Measurements from ENCODE around the gene PLEKHA5. TPM values are rescaled to one million over a fixed set of nuclear protein-coding genes. Genes with fewer than 3 reads are reported as not detected.
"Not testable (repeated sequence)": the region's sequence is repeated elsewhere in the genome, so short reads cannot be mapped to it uniquely, and the experiment has no call there.

The PLEKHA5 gene
- total RNA-seq, 4 donors from 2014 or later, result 34.5 to 120 (median 60.0) TPM

- TF ChIP-seq CTCF (IDR thresholded peaks at IDR 0.05), result no peak
- no peak for TF ChIP-seq EP300 (IDR thresholded peaks at IDR 0.05)
- peak; percentile 63 for TF ChIP-seq POLR2AphosphoS5 (IDR thresholded peaks at IDR 0.05)
- no peak for TF ChIP-seq POLR2A (IDR thresholded peaks at IDR 0.05)
- no peak overlapping the region for H3K4me3 ChIP-seq
- H3K9me3 ChIP-seq, result no peaks in the 10 kb centered on the region
- no peaks in the 10 kb centered on the region for H3K36me3 ChIP-seq
- H3K27me3 ChIP-seq, result no peaks in the 10 kb centered on the region
- H3K4me1 ChIP-seq, result peaks cover 0 to 39% (median 6%) of the 10 kb centered on the region in 3 donors
- H3K27ac ChIP-seq, result peak overlapping the region; percentile 15 to 79 (median 67)
- 38 to 40% methylated on average over 8 to 10 of the region's 10 CpGs for WGBS, 2 donors (ENCODE audit: low coverage in 1 of 2)
- peak; percentile 73 for ATAC-seq
Observed at GRCh38 chr12:19411234-19412204, 282.0 kb downstream of the PLEKHA5 start.

GRCh38 chr12:19412844-19413243 is 283.3 kb downstream of the PLEKHA5 start:
- Histone ChIP-seq H3K4me3 (peak overlapping the region; percentile 27 to 45), H3K36me3 (no peaks in the 10 kb centered on the region), H3K27me3 (no peaks in the 10 kb centered on the region), H3K27ac (peak overlapping the region; percentile 20 to 79 (median 74)), H3K9me3 (no peaks in the 10 kb centered on the region), H3K4me1 (peaks cover 0 to 39% (median 6%) of the 10 kb centered on the region in 3 donors)
- TF ChIP-seq CTCF (IDR thresholded peaks at IDR 0.05) (no peak), POLR2AphosphoS5 (IDR thresholded peaks at IDR 0.05) (no peak), POLR2A (IDR thresholded peaks at IDR 0.05) (no peak), EP300 (IDR thresholded peaks at IDR 0.05) (no peak)
- peak; percentile 48 for ATAC-seq
- WGBS, 2 donors (ENCODE audit: low coverage in 1 of 2), result 53 to 58% methylated on average over 3 to 12 of the region's 23 CpGs

GRCh38 chr12:19413582-19413981 is 284.0 kb downstream of the PLEKHA5 start:
- not testable (repeated sequence) for H3K36me3 ChIP-seq, ATAC-seq, H3K9me3 ChIP-seq, H3K4me3 ChIP-seq, H3K27me3 ChIP-seq
- 90% methylated on average over 3 to 5 of the region's 5 CpGs for WGBS, 2 donors (ENCODE audit: low coverage in 1 of 2)
- Histone ChIP-seq H3K4me1 (peaks cover 0 to 39% (median 6%) of the 10 kb centered on the region in 3 donors), H3K27ac (peak overlapping the region in 2 of 4 donors; percentile 73 to 79)

- no peak for TF ChIP-seq CTCF (IDR thresholded peaks at IDR 0.05)
- TF ChIP-seq POLR2A (IDR thresholded peaks at IDR 0.05), result no peak
- no peak for TF ChIP-seq POLR2AphosphoS5 (IDR thresholded peaks at IDR 0.05)
- no peak for TF ChIP-seq EP300 (IDR thresholded peaks at IDR 0.05)
- H3K27ac ChIP-seq, result no peak overlapping the region
- H3K4me3 ChIP-seq, result no peak overlapping the region
- no peaks in the 10 kb centered on the region for H3K9me3 ChIP-seq
- H3K4me1 ChIP-seq, result peaks cover 0 to 22% (median 6%) of the 10 kb centered on the region in 3 donors
- H3K36me3 ChIP-seq, result no peaks in the 10 kb centered on the region
- ATAC-seq, result no peak
- H3K27me3 ChIP-seq, result no peaks in the 10 kb centered on the region
Observed at GRCh38 chr12:19415563-19415962, 286.0 kb downstream of the PLEKHA5 start.

- H3K9me3 ChIP-seq, result no peaks in the 10 kb centered on the region
- H3K36me3 ChIP-seq, result no peaks in the 10 kb centered on the region
- no peaks in the 10 kb centered on the region for H3K4me1 ChIP-seq
- WGBS, 2 donors (ENCODE audit: low coverage in 1 of 2), result 60 to 100% methylated on average over 1 of the region's 14 CpGs
- no peak overlapping the region for H3K4me3 ChIP-seq
- TF ChIP-seq CTCF (IDR thresholded peaks at IDR 0.05), result no peak
- no peak for ATAC-seq
- H3K27ac ChIP-seq, result no peak overlapping the region
- no peaks in the 10 kb centered on the region for H3K27me3 ChIP-seq
Observed at GRCh38 chr12:19419086-19419485, 289.6 kb downstream of the PLEKHA5 start.
